AG04449 (cell line): ENCODE data around the gene FANCM.

Source experiments
- CTCF ChIA-PET: fragments of 350-600 bp; formaldehyde crosslinking; extraction: SDS; loops from one replicate; lab custom pipeline; 2021; ENCODE audit warnings: antibody characterized with exemption; lab: Yijun Ruan, JAX
- POLR2A ChIA-PET: fragments of 400-600, 350-600 bp; formaldehyde crosslinking; extraction: SDS; loops from one replicate; lab custom pipeline; 2020; ENCODE audit warnings: antibody characterized with exemption, inconsistent platforms; lab: Yijun Ruan, JAX
- DNase-seq: peaks from one replicate; pipeline ENCODE4 v3.0.0-alpha.2; 2010; ENCODE audit warnings: low read depth, low spot score
- H3K4me3 ChIP-seq: 2 replicates; pipeline ENCODE4 v1.5.1; 2011; ENCODE audit warnings: low read depth, mild to moderate bottlenecking, control low read depth, low read length
- CTCF ChIP-seq: IDR thresholded peaks from one replicate; pipeline ENCODE4 v1.5.1; 2011; ENCODE audit warnings: mild to moderate bottlenecking, moderate library complexity, low read length, control low read depth, inconsistent platforms; ENCODE audit not compliant: insufficient read depth; ENCODE audit errors: missing control alignments

Gene FANCM

GRCh38 chr14:45096218-45096617, 39.5 kb upstream of the FANCM start:
- no peak for TF ChIP-seq CTCF
- POLR2A ChIA-PET, result no interaction called here
- CTCF ChIA-PET, result interaction anchor here (1.2 kb wide), 1 partner anchor 157 kb away, joined by 3 read pairs; the partner anchor contains the start of gene MIS18BP1
- no peak for DNase-seq
- no peak overlapping the region for H3K4me3 ChIP-seq

GRCh38 chr14:45103806-45104205, 31.9 kb upstream of the FANCM start:
- ChIA-PET POLR2A (no interaction called here), CTCF (no interaction called here)
- DNase-seq, result no peak
- H3K4me3 ChIP-seq, result no peak overlapping the region
- TF ChIP-seq CTCF, result no peak

- POLR2A ChIA-PET, result no interaction called here
- no peak overlapping the region for H3K4me3 ChIP-seq
- CTCF ChIA-PET, result interaction anchor here (1.1 kb wide), 1 partner anchor 19 kb away, joined by 3 read pairs; no protein-coding TSS in a partner anchor
- TF ChIP-seq CTCF, result no peak
- no peak for DNase-seq
Observed at GRCh38 chr14:45104561-45104960, 31.2 kb upstream of the FANCM start.

GRCh38 chr14:45112896-45113781, 22.6 kb upstream of the FANCM start:
- POLR2A ChIA-PET, result interaction anchor here (0.6 kb wide), 1 partner anchor 12 kb away, joined by 4 read pairs; no protein-coding TSS in a partner anchor
- DNase-seq, result no peak
- CTCF ChIA-PET, result interaction anchor here (1.3 kb wide), 1 partner anchor 200 kb away, joined by 4 read pairs; no protein-coding TSS in a partner anchor
- no peak for TF ChIP-seq CTCF
- H3K4me3 ChIP-seq, result no peak overlapping the region

GRCh38 chr14:45114327-45114726, 21.4 kb upstream of the FANCM start:
- DNase-seq, result no peak
- TF ChIP-seq CTCF, result no peak
- POLR2A ChIA-PET, result no interaction called here
- CTCF ChIA-PET, result interaction anchor here (0.6 to 1.8 kb wide), 2 partner anchors 138 to 154 kb away, joined by 4 to 5 read pairs; partner anchors contain the start of gene MIS18BP1
- H3K4me3 ChIP-seq, result no peak overlapping the region

GRCh38 chr14:45118594-45118993, 17.1 kb upstream of the FANCM start:
- no peak overlapping the region for H3K4me3 ChIP-seq
- CTCF ChIA-PET, result interaction anchor here (1.8 kb wide), 1 partner anchor 12 kb away, joined by 4 read pairs; no protein-coding TSS in a partner anchor
- no peak for TF ChIP-seq CTCF
- POLR2A ChIA-PET, result no interaction called here
- no peak for DNase-seq
